Spleen (tissue), 11 donors: ENCODE results near the gene CYS1. TPM values are rescaled to one million over a fixed set of nuclear protein-coding genes. Genes with fewer than 3 reads are reported as not detected.
A peak's percentile ranks its signal among the peaks of the same experiment; 100 is the strongest.
"Not testable (repeated sequence)": the region's sequence is repeated elsewhere in the genome, so short reads cannot be mapped to it uniquely, and the experiment has no call there.

Source experiments
- DNase-seq: peaks from one replicate; pipeline ENCODE4 v3.0.0-alpha.2; 2020
- H3K27ac ChIP-seq, 8 donors: fragments of 200-600 bp; sonication (generic) in 7 of 8; 1 replicate in 4 of 8; 2 replicates in 4 of 8; pipeline versions ENCODE4 v1.5.0 to v1.8.0; 2016 to 2021; ENCODE audit warnings: inconsistent platforms in 4 of 8, mild to moderate bottlenecking in 4 of 8, moderate library complexity in 1 of 8
- H3K27me3 ChIP-seq, 7 donors: fragments of 200-600 bp; sonication (generic) in 6 of 7; replicated peaks in 1 of 7; 1 replicate in 4 of 7; 2 replicates in 3 of 7; pipeline versions ENCODE4 v1.5.0 to v1.8.0; 2016 to 2021; ENCODE audit warnings: inconsistent platforms in 3 of 7, mild to moderate bottlenecking in 1 of 7
- H3K36me3 ChIP-seq, 6 donors: fragments of 200-600 bp; sonication (generic) in 5 of 6; 1 replicate in 4 of 6; 2 replicates in 2 of 6; pipeline versions ENCODE4 v1.5.0 to v1.8.0; 2016 to 2021; ENCODE audit warnings: inconsistent platforms in 2 of 6
- H3K4me1 ChIP-seq, 6 donors: fragments of 200-600 bp; sonication (generic) in 5 of 6; 1 replicate in 3 of 6; 2 replicates in 3 of 6; pipeline versions ENCODE4 v1.5.0 to v1.8.0; 2016 to 2021; ENCODE audit warnings: inconsistent platforms in 3 of 6
- H3K4me3 ChIP-seq, 8 donors: fragments of 200-600 bp; sonication (generic) in 7 of 8; 1 replicate in 4 of 8; 2 replicates in 4 of 8; pipeline versions ENCODE4 v1.5.0 to v1.8.0; 2016 to 2021; ENCODE audit warnings: inconsistent platforms in 4 of 8, mild to moderate bottlenecking in 4 of 8, moderate library complexity in 2 of 8
- H3K9me3 ChIP-seq, 8 donors: fragments of 200-600 bp; sonication (generic) in 7 of 8; 1 replicate in 4 of 8; 2 replicates in 4 of 8; pipeline versions ENCODE4 v1.5.0 to v1.8.0; 2016 to 2021; ENCODE audit warnings: inconsistent platforms in 4 of 8
- POLR2A ChIP-seq, 3 donors: fragments of 450-650 bp; IDR thresholded peaks; one replicate each; pipeline ENCODE4 v1.5.1; 2017; ENCODE audit warnings: antibody characterized with exemption in 3 of 3, mild to moderate bottlenecking in 1 of 3
- POLR2AphosphoS5 ChIP-seq, 3 donors: sonication (generic); formaldehyde crosslinking; IDR thresholded peaks; one replicate each; pipeline ENCODE4 v1.5.1; 2017; ENCODE audit warnings: antibody characterized with exemption in 3 of 3
- WGBS, 5 donors: extraction: QIAGEN DNeasy Blood & Tissue Kit in 3 of 5; methylation state at CpG; one replicate each; pipeline versions ENCODE4 v1.1.5 to v1.1.7; 2013 to 2018; 5-methylcytosine and 5-hydroxymethylcytosine counted together
- intact Hi-C: fragments of 100-400 bp; cut with DNase I; formaldehyde crosslinking; loops from one replicate; pipeline ENCODE4 v1.15.0; 2023; ENCODE audit warnings: low total_unique reads
- polyA plus RNA-seq, 3 donors: library from polyadenylated mRNA; stranded (reverse); fragments of 200-250 nt; gene quantifications; one replicate each; pipeline ENCODE4 v1.2.1, GENCODE V29; 2013
- total RNA-seq, 7 donors: library from RNA; depleted of rRNA in 3 of 7; stranded (reverse); fragments of >200 nt in 3 of 7; fragmentation: NEBNext Ultra II Directional in 4 of 7; extraction: Animal tissue kit (Norgen Biotek cat#: 25700) in 4 of 7; gene quantifications; one replicate each; pipeline versions ENCODE4 v1.1.0 to v1.2.1, GENCODE V29; 2016 to 2021
- TF ChIP-seq, protein P1 (sequence below), 11 experiments: fragments of 200-600 bp in 7 of 11; fragments of 450-650 bp in 4 of 11; sonication (generic) in 4 of 11; IDR thresholded peaks in 8 of 11; conservative IDR thresholded peaks in 3 of 11; 1 replicate in 7 of 11; 2 replicates in 4 of 11; pipeline versions ENCODE4 v1.4.0 to v1.8.0; 2016 to 2021; ENCODE audit warnings: antibody characterized with exemption in 11 of 11, inconsistent platforms in 4 of 11, mild to moderate bottlenecking in 1 of 11
- donor health status: healthy with polysubstance abuse.
- donor health status: DM: no; HTN: no; CAD: no; lungs with moderate emphysema.
- donor health status: DM: no; HTN: no; CAD: no.
- donor health status: Bipolar disorder and iron deficiency.
- donor health status: healthy.
- donor health status: DM: no; HTN: no; CAD: no.
- donor health status: DM: yes; HTN: yes; CAD: no.

Gene CYS1
- total and polyA plus RNA-seq, 10 donors: 0.38 to 2.9 (median 1.3) TPM

- TF ChIP-seq POLR2A (IDR thresholded peaks at IDR 0.05): no peak
- peak; percentile 54 to 80 (median 79) for TF ChIP-seq POLR2AphosphoS5 (IDR thresholded peaks at IDR 0.05)
- TF ChIP-seq, protein P1, sequence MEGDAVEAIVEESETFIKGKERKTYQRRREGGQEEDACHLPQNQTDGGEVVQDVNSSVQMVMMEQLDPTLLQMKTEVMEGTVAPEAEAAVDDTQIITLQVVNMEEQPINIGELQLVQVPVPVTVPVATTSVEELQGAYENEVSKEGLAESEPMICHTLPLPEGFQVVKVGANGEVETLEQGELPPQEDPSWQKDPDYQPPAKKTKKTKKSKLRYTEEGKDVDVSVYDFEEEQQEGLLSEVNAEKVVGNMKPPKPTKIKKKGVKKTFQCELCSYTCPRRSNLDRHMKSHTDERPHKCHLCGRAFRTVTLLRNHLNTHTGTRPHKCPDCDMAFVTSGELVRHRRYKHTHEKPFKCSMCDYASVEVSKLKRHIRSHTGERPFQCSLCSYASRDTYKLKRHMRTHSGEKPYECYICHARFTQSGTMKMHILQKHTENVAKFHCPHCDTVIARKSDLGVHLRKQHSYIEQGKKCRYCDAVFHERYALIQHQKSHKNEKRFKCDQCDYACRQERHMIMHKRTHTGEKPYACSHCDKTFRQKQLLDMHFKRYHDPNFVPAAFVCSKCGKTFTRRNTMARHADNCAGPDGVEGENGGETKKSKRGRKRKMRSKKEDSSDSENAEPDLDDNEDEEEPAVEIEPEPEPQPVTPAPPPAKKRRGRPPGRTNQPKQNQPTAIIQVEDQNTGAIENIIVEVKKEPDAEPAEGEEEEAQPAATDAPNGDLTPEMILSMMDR (IDR thresholded peaks at IDR 0.05 in 8 of 11, conservative IDR thresholded peaks at IDR 0.05 in 3 of 11): peak in 4 of 11 experiments; percentile 24 to 43 (median 32)
- H3K4me3 ChIP-seq: peak overlapping the region; percentile 62 to 90 (median 82)
- no peaks in the 10 kb centered on the region for H3K9me3 ChIP-seq
- WGBS, 5 donors: 0 to 1% (median 1%) methylated on average over 56 to 60 of the region's 60 CpGs
- H3K27ac ChIP-seq: peak overlapping the region; percentile 72 to 92 (median 85)
- DNase-seq: peak; percentile 98
- H3K4me1 ChIP-seq: peaks cover 34 to 85% (median 54%) of the 10 kb centered on the region in 6 donors
- intact Hi-C loops: loop anchor here (10.0 kb wide), 1 partner anchor 284 kb away; no protein-coding TSS in a partner anchor
- no peaks in the 10 kb centered on the region for H3K36me3 ChIP-seq
- H3K27me3 ChIP-seq: peaks cover 3 to 31% (median 23%) of the 10 kb centered on the region in 7 donors
These were observed 40.1 kb upstream of the CYS1 start for GRCh38 chr2:10120158-10120876.

GRCh38 chr2:10119601-10120157 lies 39.5 kb upstream of the CYS1 start:
- no peaks in the 10 kb centered on the region for H3K36me3 ChIP-seq
- TF ChIP-seq, protein P1 (IDR thresholded peaks at IDR 0.05 in 8 of 11, conservative IDR thresholded peaks at IDR 0.05 in 3 of 11): no peak
- TF ChIP-seq POLR2A (IDR thresholded peaks at IDR 0.05) (no peak), POLR2AphosphoS5 (IDR thresholded peaks at IDR 0.05) (no peak)
- no peaks in the 10 kb centered on the region for H3K9me3 ChIP-seq
- peaks cover 34 to 79% (median 50%) of the 10 kb centered on the region in 6 donors for H3K4me1 ChIP-seq
- peak; percentile 76 for DNase-seq
- H3K4me3 ChIP-seq: peak overlapping the region in 7 of 8 donors; percentile 62 to 90 (median 81)
- intact Hi-C loops: loop anchor here (10.0 kb wide), 1 partner anchor 285 kb away; no protein-coding TSS in a partner anchor
- WGBS, 5 donors: 68 to 82% (median 76%) methylated on average over 14 of the region's 14 CpGs
- H3K27me3 ChIP-seq: peaks cover 3 to 31% (median 23%) of the 10 kb centered on the region in 7 donors
- H3K27ac ChIP-seq: peak overlapping the region; percentile 72 to 92 (median 85)

DNA sequence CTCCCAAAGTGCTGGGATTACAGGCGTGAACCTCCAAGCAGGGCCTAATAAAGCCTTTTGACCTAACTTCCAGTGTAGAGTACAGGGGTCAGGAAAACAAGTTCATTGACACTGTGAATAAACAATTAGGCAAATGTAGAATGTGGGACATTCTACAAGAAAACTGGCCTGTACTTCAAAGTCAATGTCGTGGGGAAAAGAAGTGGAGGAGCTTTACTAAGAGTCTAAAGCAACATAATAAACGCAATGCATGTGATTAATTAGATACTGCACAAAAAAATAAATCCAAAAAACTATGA lies 38.8 kb upstream of the CYS1 start:
- intact Hi-C loops: no loop called here
- Histone ChIP-seq H3K4me1 (peaks cover 28 to 72% (median 43%) of the 10 kb centered on the region in 6 donors), H3K36me3 (no peaks in the 10 kb centered on the region)

DNA sequence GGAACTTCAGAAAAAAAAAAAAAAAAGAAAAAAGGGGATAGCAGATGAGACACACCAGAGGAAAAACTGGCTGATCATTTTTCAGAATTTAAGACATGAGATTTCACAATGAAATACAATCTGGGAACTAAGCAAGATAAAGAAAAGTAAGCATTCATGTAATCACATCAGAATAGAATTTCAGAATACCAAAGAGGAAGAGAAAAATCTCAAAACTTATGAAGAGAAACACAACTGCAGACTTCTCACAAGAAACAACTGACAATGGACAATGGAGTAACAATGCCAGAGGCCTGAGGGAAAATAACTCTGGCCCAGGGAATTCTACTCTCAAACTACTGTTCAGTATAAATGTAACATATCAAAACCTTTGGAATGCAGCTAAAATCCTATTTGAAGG lies 29.1 kb upstream of the CYS1 start:
- Histone ChIP-seq H3K4me3 (no peak overlapping the region), H3K4me1 (no peaks in the 10 kb centered on the region), H3K9me3 (peaks cover 0 to 13% (median 5%) of the 10 kb centered on the region in 8 donors), H3K36me3 (no peaks in the 10 kb centered on the region), H3K27me3 (no peaks in the 10 kb centered on the region), H3K27ac (no peak overlapping the region)
- intact Hi-C loops: no loop called here
- TF ChIP-seq, protein P1 (IDR thresholded peaks at IDR 0.05 in 8 of 11, conservative IDR thresholded peaks at IDR 0.05 in 3 of 11): no peak
- no peak for TF ChIP-seq POLR2AphosphoS5 (IDR thresholded peaks at IDR 0.05)
- no peak for TF ChIP-seq POLR2A (IDR thresholded peaks at IDR 0.05)
- no peak for DNase-seq

More for the DNA sequence above, 38.8 kb upstream of the CYS1 start:
- Histone ChIP-seq H3K27ac (peak overlapping the region in 1 of 8 donors; percentile 89), H3K9me3 (no peaks in the 10 kb centered on the region), H3K4me3 (no peak overlapping the region), H3K27me3 (peaks cover 3 to 26% (median 18%) of the 10 kb centered on the region in 7 donors)
- no peak for TF ChIP-seq POLR2AphosphoS5 (IDR thresholded peaks at IDR 0.05)
- WGBS, 5 donors: 90 to 95% (median 93%) methylated on average over 3 of the region's 3 CpGs
- DNase-seq: no peak

- H3K4me1 ChIP-seq, intact Hi-C loops, H3K27me3 ChIP-seq, H3K27ac ChIP-seq, DNase-seq, H3K36me3 ChIP-seq, H3K4me3 ChIP-seq: not testable (repeated sequence)
- peaks cover 0 to 13% (median 5%) of the 10 kb centered on the region in 8 donors for H3K9me3 ChIP-seq
These were observed 24.7 kb upstream of the CYS1 start for GRCh38 chr2:10104906-10105305.
